Subcutaneous preadipocyte (primary cell): Measurements from ENCODE around the gene GPR139. TPM values are rescaled to one million over a fixed set of nuclear protein-coding genes. Genes with fewer than 3 reads are reported as not detected.

Experiments
- total RNA-seq: library from RNA; depleted of rRNA; stranded (reverse); fragments of >200 nt; gene quantifications from 2 replicates; pipeline ENCODE4 v1.2.3, GENCODE V29; 2012

Gene GPR139
- total RNA-seq: not detected in 2 replicates

DNA sequence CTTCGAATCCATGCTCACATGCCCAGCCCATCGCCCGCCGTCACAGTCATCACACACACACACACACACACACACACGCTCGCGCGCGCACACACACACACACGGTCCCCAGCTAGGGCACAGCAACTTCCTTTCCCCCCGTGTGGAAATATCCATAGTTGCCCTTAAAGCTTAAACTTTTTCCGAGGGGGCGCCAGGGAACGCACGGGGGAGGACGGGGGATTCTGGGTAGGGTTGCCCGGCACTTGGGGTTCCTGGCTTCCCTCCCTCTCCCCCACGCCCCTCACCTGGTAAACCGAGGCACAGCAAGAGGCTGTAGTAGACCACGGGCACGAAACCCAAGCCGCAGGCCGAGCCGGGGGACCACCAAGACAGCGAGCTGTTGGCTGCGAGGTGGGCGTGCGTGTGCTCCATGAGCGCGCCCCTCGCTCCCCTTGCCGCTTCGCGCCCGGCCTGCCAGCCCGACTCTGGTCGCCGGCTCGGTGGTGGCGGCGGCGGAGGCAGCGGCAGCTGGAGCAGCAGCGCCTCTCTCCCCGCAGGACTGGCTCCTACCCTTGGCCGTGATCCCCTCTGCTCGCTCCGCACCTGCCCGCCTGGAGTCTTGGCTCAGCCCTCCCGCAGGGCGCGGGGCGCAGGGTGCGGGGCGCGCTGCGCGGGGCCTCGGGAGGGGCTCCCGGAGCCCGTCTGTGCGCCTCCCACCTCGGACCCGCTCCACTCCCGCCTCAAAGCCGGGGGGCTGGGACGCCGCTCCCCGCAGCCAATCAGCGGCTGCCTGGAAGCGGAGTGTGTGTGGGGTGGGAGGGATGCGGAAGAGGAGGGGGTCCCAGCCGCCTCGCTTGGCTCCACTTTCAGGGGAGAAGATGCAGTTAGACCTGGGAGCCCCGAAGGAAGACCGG is at the start of gene GPR139:
TSS of gene GPR139 (minus strand) at position 688 of the 896 bp plus-strand sequence. CDS start at position 414, 274 bp downstream.

Other genes with a start within 250 kb of the GPR139 start
- 0.20 and 0.37 TPM in 2 replicates for gene GPRC5B, start 189.0 kb downstream of the GPR139 start, total RNA-seq